ENCODE results near the gene DACT2.
A peak's percentile ranks its signal among the peaks of the same experiment; 100 is the strongest.
"Not testable (repeated sequence)": the region's sequence is repeated elsewhere in the genome, so short reads cannot be mapped to it uniquely, and the experiment has no call there.

DACT2 gene

DNA sequence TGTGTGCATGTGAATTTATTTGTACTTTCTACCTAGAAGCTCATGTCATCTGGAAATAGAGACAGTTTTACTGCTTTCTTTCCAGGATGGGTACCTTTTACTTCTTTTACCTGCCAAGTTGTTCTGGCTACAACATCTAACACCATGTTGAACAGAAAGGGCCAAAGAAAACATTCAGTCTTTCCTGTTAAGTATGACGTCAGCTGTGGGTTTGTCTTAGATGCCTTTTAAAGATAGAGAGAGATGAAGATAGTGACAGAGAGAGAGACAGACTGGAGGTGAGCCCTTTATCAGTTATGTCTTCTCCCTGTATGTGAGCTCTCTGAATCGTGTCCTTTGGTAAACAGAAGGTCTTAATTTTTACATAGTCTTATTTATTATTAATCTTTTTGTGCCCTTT lies 3.4 kb upstream of the DACT2 start:
- DNase-seq, result no peak

DNA sequence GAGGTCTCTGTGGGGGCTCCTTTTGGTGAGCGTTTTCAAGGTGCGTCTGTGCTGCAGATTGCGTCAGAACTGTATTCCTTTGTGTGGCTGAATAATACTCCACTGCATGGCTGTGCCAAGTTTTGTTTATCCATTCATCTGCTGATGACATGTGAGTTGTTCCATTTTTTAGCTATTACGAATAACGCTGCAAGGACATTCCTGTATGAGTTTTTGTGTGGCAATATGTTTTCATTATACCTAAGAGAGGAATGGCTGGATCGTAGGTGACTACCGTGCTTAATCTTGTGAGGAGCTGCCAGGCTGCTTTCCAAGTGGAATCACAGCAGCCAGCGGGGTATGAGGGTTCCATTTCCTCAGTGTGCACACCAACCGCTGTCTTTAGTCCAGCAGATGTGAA lies 1.1 kb upstream of the DACT2 start:
- DNase-seq, result no peak

DNA sequence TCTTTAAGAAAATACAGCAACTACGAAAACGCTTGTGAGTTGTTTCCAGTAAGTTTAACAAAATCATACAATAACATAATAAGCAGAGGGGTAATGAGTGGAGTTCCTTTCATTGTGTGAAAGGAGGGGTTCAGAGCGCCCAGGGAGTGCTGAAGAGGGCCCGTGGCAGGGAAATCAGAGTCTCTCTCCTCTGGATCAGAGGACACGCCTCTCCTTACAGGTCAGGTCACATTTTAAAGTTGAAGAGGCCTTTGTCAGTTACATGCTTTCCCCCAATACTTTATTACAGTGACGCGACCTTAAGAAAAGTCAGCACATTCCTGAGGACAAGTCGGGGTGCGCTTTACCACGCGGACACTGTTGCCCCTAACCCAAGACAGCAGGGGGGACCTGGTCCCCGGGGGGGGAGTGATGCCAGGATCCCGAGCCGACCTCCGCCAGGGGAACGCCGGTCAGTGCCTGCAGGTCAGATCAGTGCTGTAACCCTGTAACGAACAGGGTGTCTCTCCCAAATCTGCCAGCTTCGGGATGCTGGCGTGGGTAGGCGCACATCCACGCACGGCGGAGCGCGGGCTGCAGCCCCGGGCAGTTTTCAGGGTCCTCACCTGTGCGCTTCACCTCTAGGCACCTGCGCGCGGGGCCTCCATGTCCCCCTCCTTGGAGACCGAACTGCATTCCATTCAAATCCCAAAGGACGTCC lies 848 bp downstream of the DACT2 start:
- DNase-seq, result no peak

DNA sequence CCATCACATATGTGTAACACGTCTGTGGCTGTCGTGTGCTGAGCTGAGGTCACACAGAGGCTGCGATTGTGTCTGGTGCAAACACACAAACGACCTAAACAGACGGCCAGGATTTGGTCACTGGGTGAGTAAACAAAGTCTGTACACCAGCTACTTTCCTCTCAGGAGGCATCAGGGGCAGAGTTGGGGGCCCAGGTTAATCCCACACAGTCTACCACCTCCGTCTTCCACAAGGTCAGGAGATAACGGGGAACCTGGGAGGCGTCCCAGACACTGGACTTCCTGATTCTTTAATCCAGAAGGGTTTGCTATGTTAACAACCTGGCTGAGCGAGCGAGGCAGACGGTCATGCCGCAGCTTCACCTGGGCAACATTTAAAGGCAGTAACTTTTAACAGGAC lies 1.5 kb downstream of the DACT2 start:
- no peak for DNase-seq

DNA sequence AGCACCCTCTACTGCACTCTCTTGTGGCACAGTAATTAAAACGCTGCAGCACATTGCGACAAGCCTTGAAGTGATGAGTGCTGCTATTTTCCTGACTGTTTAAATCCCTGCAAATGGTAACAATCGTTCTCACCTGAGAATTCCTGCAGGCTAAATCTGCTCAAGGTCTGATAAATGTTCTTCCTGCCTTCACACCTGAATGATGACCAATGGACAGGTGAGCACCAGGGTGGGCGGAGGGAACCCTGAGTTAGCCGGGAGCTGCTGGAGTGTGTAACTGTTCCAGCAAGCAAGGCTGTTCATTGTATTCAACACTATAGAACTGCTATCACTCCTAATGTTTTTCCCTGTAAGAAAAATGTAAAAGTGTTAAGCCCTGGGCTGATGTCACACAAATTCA lies 4.0 kb downstream of the DACT2 start:
- DNase-seq, result no peak

DNA sequence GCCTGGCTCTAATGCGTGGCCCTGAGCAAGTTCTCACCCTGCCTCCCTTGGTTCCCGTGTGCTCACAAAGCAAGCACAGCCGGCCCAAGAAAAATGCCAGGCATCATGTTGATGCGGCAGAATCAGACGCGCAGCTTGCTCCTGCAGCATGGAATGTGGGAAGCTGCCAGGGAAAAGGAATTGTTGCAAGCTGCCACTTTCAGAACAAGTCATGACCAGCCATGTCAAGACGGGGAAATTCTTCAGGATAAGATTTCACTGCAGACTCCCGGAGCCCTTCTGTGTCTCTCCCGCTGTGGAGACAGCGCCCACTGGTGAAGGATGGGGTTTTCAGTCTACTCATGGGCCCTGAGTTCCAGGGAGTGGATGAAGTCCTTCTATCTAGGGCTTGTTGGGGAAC lies 4.6 kb downstream of the DACT2 start:
- DNase-seq, result no peak

DNA sequence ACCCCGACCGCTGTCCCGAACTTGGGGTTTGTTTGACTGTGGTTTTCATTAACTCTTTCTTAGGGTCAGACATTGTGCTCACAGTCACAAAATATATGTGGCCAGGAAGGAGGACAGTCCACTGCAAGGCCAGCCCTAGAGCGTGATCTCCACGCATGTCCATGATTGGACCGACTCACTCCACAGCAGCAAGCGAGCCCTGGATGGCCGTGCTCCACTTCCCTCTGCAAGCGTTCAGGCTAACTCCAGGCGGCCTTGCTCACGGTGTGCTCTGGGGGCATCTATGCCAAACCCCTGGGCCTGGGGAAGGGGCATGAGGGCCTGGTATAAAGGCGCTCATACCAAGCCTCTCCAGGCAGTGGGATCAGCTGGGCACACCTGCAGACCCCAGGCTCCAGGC lies 5.6 kb downstream of the DACT2 start:
- no peak for DNase-seq

DNA sequence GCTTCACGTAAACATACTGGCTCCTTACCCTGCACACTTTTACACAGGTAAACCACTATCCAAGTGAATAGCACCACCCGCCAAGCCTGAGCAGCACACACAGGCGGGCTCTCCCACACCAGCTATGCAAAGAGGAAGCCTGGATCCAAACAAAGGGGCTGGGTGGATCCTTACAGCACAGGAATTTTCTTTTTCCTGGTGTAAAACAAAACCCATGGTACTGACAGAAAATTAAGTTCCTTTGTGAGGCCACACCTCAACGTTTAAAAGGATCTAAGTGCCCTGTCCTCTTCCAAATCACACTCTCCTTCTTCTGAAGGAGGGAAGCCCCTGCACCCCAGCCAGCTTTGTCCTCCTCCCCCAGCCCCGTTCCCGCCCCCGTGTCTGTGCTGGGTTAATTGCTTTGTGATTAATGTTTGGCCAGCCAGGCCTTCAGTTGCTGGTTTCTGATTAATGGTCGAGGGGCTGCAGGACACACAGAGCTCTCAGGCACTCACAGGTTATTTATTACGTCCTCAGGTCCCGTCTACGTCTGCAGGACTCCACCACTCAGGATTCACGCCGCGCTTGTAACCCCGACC lies 6.1 kb downstream of the DACT2 start:
- no peak for DNase-seq

DNA sequence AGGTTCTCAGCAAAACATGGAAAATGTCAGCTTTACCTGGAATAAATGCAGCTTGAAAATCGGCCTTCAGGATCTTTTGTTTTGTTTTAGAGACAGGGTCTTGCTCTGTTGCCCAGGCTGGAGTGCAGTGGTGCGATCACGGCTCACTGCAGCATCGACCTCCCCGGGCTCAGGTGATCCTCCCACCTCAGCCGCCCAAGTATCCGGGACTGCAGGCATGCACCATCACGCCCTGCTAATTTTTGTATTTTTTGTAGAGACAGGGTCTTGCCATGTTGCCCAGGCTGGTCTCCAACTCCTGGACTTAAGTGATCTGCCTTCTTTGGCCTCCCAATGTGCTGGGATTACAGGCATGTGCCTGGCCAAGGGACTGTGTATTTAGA lies 7.5 kb downstream of the DACT2 start:
- DNase-seq, result not testable (repeated sequence)

DNA sequence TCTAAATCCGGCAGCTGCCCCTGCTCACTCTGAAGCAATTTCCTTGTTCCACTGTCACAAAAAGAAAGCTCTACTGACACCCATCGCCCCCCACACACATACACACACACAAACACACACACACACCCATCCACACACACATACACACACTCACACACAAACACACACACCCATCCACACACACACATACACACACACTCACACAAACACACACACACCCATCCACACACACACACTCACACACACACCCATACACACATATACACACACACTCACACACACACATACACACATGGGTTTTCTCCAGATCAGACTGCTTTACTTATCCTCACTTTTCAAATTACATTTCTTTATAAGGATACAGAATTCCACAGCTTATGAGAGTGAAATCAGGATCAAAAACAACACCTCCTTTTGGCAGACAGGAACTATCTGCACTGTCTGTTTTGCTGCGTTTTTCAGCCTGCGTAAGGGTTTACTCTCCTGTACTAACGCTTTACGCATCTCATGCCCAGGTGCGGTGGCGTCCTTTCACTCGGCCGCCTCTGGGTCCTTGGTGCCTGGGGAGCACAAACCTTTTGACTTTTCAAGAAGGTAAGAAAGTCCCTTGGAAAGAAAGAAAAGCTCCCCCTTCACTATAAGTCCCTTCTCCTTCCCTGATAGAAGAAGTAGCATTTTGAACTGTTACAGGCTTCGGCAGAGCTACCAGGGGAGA lies 8.0 kb downstream of the DACT2 start:
- no peak for DNase-seq

DNA sequence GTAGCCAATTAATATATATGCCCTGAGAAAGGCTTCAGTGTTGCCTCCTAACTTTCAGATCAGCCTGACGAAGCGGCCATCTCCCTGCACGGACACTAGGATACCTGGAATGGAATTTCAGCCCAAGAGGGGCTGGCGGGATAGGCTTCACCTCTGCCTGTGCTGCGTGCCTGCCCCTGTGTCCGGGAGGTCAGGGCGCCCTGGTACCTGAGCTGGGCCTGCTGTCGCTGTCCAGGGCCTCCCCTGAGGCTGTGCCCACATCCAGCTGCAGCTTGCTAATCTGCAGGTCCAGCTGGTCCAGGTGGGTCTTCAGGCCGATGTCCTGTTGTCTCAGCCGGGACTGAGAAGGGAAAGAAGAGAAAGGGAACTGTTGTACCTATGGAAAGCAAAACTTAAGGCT lies 8.6 kb downstream of the DACT2 start:
- no peak for DNase-seq

DNA sequence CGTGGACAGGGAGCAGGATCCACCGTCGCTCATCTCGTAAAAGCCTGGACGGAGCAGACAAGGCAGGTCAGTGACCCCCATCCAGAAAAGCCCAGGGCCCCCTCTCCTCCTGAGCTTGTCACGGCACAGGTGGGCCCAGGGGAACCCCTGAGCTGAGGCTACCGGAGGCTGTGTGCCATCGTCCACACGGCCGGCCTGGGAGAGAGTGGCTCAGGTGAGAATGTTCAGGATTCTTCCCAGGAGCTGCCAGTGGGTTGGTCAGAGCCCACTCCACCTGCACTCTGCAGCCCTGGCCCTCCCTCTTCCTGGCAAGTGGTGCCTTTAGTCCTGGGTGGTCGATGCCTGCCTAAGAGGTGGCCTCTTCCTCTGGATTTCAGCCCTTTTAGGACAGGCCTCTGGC lies 9.2 kb downstream of the DACT2 start:
- no peak for DNase-seq

DNA sequence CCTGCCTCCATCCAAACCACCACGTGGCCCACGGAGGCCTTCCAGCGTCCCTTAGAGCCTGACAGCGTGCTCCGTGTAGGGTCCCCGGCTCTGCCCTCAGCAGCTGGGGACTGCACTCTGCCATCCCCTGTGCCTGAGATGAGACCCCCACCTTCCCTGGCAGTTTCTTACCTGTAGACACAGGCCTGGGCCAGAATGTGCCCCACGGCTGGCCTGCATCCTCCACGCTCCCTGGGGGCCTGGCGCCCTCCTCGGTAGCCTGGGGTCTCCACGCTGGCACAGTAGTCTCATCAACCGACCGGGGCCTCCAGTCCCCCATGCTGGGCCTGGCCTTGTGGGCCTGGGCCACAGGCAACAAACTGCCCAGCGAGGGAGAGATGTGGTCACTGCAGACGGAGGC lies 9.6 kb downstream of the DACT2 start:
- DNase-seq, result no peak

DNA sequence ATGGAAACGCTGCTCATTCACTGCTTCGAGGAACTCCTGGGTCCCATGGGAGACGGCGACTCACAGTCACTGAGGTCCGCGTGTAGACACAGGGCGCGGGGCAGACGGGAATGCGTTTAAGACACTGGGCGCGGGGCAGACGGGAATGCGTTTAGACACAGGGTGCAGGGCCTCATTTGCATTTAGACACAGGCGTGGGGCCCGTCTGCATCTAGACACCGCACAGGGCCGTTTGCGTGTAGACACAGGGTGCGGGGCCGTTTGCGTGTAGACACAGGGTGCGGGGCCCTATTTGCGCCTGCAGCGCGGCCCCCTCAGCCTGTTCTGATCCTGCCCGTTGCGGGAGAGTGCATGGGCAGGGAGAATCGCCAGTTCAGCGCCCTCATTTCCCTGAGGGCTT lies 10.4 kb downstream of the DACT2 start:
- no peak for DNase-seq

DNA sequence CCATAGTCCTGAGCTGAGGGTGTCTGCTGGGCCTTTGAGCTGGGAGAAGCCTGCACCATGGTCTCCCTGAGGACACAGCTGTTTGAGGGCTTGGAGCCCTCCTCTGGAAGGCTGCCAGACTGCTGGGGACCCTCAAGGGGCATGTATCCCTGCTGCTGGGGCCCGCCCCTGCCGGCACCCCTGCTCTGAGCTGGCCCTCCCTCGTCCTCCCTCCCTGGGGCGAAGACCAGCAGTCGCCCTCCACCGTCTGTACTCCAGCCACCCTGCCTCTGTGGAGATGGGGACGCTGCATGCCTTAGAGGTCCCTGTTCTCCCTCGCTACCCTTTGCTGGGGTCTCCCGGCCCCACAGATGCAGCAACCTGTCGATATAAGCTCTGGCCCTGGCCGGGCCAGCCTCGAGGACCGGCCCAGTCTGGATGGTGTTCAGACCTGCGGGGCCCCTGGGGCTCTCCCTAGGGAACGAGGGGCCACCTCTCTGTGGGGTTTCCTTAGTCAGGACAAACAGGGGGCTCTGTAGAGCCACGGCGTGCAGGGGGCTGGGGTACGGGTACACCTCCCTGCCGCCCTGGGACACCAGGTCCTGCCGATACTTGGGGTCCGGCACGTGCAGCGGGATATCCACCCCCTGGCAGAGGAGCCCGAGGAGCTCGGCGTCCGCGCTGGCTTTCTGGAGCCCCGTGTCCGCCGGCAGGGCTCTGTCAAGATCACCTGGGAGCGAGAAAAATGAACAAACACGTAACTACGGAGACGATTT lies 11.0 kb downstream of the DACT2 start:
- no peak for DNase-seq

DNA sequence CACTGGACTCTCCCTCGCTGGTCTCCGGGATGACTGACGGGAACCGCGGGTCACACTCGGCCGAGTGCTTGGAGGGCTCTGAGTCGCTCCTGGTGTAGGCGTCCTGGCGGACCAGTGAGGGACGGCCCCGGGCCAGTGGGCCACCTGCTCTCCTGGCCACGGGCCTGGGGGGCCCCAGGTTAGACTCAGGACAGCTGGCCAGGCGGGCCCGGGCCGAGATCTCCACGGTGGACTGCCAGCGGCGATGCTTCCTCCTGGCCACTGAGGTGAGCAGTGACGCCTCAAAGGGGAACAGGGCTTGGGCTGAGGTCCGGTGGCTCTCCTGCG lies 11.9 kb downstream of the DACT2 start:
- DNase-seq, result no peak

DNA sequence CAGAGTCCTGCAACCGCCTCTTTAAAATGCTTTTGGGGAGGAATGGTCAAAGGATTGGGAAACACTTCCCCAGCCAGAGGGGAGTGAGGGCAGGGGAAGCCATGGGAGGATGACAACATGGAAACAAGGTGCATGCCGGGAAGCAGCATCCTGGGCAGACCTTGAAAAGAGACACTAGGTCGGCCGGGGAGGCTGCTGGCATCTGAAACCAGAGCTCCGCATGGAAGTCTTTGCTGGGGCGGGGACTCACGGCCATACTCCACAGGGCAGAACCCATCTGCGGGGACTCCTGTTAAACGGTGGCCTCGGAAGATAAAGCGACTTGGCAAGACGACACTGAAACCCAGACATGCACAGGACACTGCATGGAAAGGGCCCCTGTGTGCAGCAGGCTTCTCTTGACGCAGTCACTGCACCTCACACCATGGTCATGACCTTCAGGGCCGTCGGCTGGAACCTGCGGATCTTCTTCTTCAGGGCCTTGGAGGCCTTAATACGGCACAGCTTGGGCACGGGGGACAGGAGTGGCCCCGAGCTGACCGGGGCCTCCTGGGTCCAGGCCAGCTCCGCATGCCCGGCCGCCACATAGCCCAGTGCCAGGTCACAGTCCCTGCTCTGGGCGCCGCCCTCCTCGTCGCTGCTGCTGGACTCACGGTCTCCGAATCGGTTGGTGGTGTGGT lies 12.4 kb downstream of the DACT2 start:
- no peak for DNase-seq

DNA sequence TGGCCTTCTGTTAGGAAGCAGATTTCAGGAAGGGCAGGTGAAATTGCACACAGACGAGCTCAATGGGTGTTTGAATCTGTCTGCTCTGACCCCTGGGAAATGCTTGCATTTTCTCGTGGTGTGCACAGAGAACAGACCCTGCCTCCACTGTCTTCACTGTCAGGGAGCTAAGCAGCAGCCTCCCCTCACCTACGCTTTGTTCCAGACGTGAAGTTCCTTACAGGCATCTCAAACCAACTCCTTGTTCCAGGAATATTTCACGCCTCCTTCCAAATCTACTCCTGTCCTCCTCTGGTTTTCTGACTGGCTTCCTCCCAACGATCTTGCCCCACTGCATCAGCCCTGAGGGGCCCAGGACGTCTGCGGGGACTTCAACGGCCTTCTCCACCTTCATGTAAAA lies 13.7 kb downstream of the DACT2 start:
- DNase-seq, result peak in 1 of 58 donors; percentile 53

DNA sequence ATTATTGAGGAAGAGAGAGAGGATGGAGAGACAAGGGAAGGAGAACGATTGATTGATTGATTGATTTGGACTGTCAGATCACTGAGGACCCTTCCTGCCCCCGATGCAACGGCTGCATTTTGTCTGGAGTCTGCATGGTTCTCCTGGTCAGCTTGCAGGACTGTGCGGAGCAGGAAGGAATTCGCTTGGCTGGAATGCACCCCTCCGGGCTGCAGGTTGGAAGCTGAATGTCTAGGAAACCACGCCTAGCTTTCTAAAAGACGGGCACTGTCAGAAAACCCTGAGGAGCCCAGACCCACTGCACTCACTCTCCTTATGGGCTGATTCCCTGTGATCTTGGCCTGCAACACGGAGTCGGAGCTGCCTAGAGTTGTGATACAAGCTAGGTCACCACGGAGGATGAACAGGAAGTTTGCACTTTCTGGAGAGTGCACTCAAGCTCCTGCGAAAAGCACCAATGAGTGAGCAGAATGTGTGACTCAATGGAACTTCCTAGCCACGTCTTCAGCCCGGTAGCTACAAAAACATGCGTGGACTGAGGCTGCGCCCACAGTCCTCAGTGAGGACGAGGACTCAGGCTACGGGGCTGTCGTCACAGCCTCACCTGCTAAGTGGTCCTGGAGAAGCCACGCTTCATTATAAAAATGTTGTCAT lies 14.4 kb downstream of the DACT2 start:
- DNase-seq, result no peak

DNA sequence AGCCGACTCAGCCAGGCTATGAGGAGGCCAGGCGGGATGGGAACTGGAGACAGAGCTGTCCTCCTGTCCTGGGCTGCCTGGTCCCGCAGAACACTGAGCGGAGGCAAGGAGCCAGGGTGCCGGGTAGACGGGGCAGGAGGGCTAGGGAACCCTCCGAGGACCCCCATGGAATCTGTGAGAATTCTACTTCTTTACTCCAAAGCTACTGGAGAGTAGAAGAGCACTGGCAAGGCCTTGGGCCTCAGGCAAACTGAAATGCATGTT lies 14.9 kb downstream of the DACT2 start:
- DNase-seq, result no peak

DNA sequence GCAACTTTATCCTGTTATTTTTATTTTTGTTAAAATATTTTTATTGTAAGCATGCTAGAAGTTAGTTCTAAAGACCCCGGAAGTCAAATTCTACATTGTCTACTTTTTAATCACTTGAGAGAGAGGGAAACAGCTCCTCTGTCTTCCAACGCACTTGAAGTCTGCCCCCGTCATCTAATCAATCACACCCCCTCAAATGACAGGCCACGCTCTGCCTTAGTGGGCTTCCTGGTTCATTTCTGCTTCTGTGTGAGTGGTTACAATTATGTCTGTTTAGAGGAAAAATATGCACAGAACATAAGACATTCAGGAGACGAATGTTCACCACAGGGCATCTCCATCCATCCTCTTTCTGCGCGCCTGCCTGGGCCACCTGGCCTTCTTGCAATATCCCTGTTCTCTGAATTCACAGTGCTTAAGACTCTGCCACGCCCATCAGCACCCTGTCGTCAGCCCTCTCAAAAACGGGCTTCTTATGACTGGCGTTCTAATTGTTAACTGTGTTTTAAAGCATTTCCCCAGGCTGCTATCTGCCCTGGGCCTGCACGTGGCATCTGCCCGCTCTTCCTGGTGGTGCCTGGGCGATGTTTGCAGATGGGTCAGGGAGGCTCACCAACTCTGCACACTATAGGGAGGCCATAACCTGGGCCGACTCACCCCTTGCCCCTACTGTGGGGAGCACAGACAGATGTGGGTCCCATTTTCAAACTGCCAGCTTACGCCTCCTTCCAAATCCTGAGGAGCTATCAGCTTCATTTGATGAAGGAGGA lies 15.4 kb downstream of the DACT2 start:
- no peak for DNase-seq
